Endothelial cell of umbilical vein (primary cell): ENCODE measurements around the gene AGPS. TPM values are rescaled to one million over a fixed set of nuclear protein-coding genes. Genes with fewer than 3 reads are reported as not detected.

Source experiments
- BruUV-seq: library from RNA; stranded (reverse); fragments of 400-500 nt; replicated peaks from 2 replicates; lab custom pipeline; 2021; lab: Mats Ljungman, UMichigan
- CTCF ChIA-PET: fragments of 300-600, 350-600 bp; sonication (Branson Sonifier 250); formaldehyde crosslinking; loops from one replicate; lab custom pipeline; 2021; ENCODE audit warnings: antibody characterized with exemption, inconsistent platforms; lab: Charles Lee
- POLR2A ChIA-PET: fragments of 300-600, 350-600 bp; sonication (Branson Sonifier 250); formaldehyde crosslinking; loops from one replicate; lab custom pipeline; 2021; ENCODE audit warnings: antibody characterized with exemption, inconsistent platforms; lab: Charles Lee
- DNase-seq: peaks from one replicate; pipeline ENCODE4 v3.0.0-alpha.2; 2011; ENCODE audit warnings: low read depth, low spot score
- FAIRE-seq: peaks from 2 replicates; lab custom pipeline; 2011; peaks lifted over from hg19 to GRCh38; lab: Jason Lieb, UNC
- H2AFZ ChIP-seq: 2 replicates; pipeline ENCODE4 v1.6.0; 2012; ENCODE audit warnings: low read depth, low read length, control low read depth, inconsistent platforms
- H3K27ac ChIP-seq: 2 replicates; pipeline ENCODE4 v1.5.1; 2011; ENCODE audit warnings: low read depth, mild to moderate bottlenecking, control low read depth, low read length, moderate library complexity; ENCODE audit not compliant: insufficient read depth
- H3K27me3 ChIP-seq, 2 experiments: 2 replicates each; pipeline versions ENCODE4 v1.6.0 to v1.6.1; 2011; ENCODE audit warnings: low read length in 2 of 2, mixed read lengths in 1 of 2; ENCODE audit not compliant: control insufficient read depth in 2 of 2, insufficient read depth in 2 of 2
- H3K36me3 ChIP-seq, 2 experiments: 2 replicates in 1 of 2; 3 replicates in 1 of 2; pipeline ENCODE4 v1.5.1; 2011; ENCODE audit warnings: low read length in 2 of 2, mild to moderate bottlenecking in 1 of 2, moderate library complexity in 1 of 2; ENCODE audit not compliant: control insufficient read depth in 2 of 2, insufficient read depth in 2 of 2; ENCODE audit errors: extremely low read depth in 1 of 2
- H3K4me1 ChIP-seq: 3 replicates; pipeline ENCODE4 v1.5.1; 2011; ENCODE audit warnings: mild to moderate bottlenecking, low read length; ENCODE audit not compliant: control insufficient read depth, insufficient read depth; ENCODE audit errors: extremely low read depth
- H3K4me2 ChIP-seq: 2 replicates; pipeline ENCODE4 v1.6.1; 2011; ENCODE audit warnings: low read length, control low read depth, mixed read lengths; ENCODE audit not compliant: insufficient read depth
- H3K4me3 ChIP-seq, 3 experiments: fragments of 200-600 bp in 1 of 3; sonication (generic), shearing (Covaris generic) in 1 of 3; replicated peaks in 1 of 3; 2 replicates each; pipeline ENCODE4 v1.5.1; 2011 to 2016; ENCODE audit warnings: control low read depth in 3 of 3, low read length in 3 of 3, mild to moderate bottlenecking in 2 of 3, inconsistent platforms in 1 of 3, low read depth in 1 of 3, moderate library complexity in 1 of 3; ENCODE audit not compliant: insufficient read depth in 1 of 3
- H3K79me2 ChIP-seq: 2 replicates; pipeline ENCODE4 v1.6.0; 2012; ENCODE audit warnings: low read length, inconsistent platforms; ENCODE audit not compliant: control insufficient read depth, insufficient read depth
- H3K9ac ChIP-seq: replicated peaks from 2 replicates; pipeline ENCODE3; 2011; ENCODE audit warnings: low read length, control low read depth; ENCODE audit not compliant: insufficient read depth; ENCODE audit errors: extremely low read depth
- H3K9me1 ChIP-seq: replicated peaks from 3 replicates; pipeline ENCODE4 v1.6.0; 2011; ENCODE audit warnings: mild to moderate bottlenecking, low read length; ENCODE audit not compliant: control insufficient read depth, insufficient read depth; ENCODE audit errors: extremely low read depth
- H3K9me3 ChIP-seq: replicated peaks from 2 replicates; pipeline ENCODE4 v1.5.1; 2012; ENCODE audit warnings: low read length, inconsistent platforms; ENCODE audit not compliant: control insufficient read depth, insufficient read depth
- H4K20me1 ChIP-seq: replicated peaks from 2 replicates; pipeline ENCODE3; 2011; ENCODE audit warnings: mild to moderate bottlenecking, low read length; ENCODE audit not compliant: control insufficient read depth, insufficient read depth; ENCODE audit errors: extremely low read depth
- CTCF ChIP-seq, 2 donors: IDR thresholded peaks; 1 replicate in 1 of 2; 2 replicates in 1 of 2; pipeline ENCODE4 v1.5.1; 2011; ENCODE audit warnings: low read length in 2 of 2, mild to moderate bottlenecking in 2 of 2, moderate library complexity in 2 of 2, control low read depth in 1 of 2, inconsistent platforms in 1 of 2, low read depth in 1 of 2; ENCODE audit not compliant: insufficient read depth in 1 of 2; ENCODE audit errors: extremely low read depth in 1 of 2
- EZH2 ChIP-seq: IDR thresholded peaks from 2 replicates; pipeline ENCODE4 v1.6.1; 2012; ENCODE audit warnings: borderline replicate concordance, low read depth, mild to moderate bottlenecking, moderate library complexity, low read length, inconsistent platforms; ENCODE audit not compliant: severe bottlenecking
- FOS ChIP-seq: IDR thresholded peaks from 2 replicates; pipeline ENCODE4 v1.6.1; 2011; ENCODE audit warnings: mild to moderate bottlenecking, low read length, moderate library complexity, borderline replicate concordance; ENCODE audit not compliant: insufficient read depth
- GATA2 ChIP-seq: IDR thresholded peaks from 2 replicates; pipeline ENCODE4 v1.7.0; 2011; ENCODE audit warnings: low read depth, mild to moderate bottlenecking, moderate library complexity, mixed read lengths, low read length; ENCODE audit not compliant: insufficient read length, insufficient read depth
- JUN ChIP-seq: IDR thresholded peaks from 2 replicates; pipeline ENCODE4 v1.6.1; 2011; ENCODE audit warnings: borderline replicate concordance, low read depth; ENCODE audit not compliant: insufficient read length, insufficient read depth
- MAX ChIP-seq: IDR thresholded peaks from 2 replicates; pipeline ENCODE4 v1.6.1; 2011; ENCODE audit not compliant: insufficient read depth, insufficient read length
- MYC ChIP-seq: IDR thresholded peaks from one replicate; pipeline ENCODE4 v1.6.1; 2011; ENCODE audit warnings: mild to moderate bottlenecking, low read depth, low read length
- POLR2A ChIP-seq: IDR thresholded peaks from 2 replicates; pipeline ENCODE4 v1.6.1; 2012; ENCODE audit warnings: low read depth, mild to moderate bottlenecking, control low read depth, low read length
- POLR2AphosphoS5 ChIP-seq: IDR thresholded peaks from 2 replicates; pipeline ENCODE4 v1.6.1; 2012; ENCODE audit warnings: low read depth, mild to moderate bottlenecking, control low read depth, low read length, moderate library complexity; ENCODE audit not compliant: insufficient read depth
- dilution Hi-C: fragments of 300-500 bp; cut with MboI; formaldehyde crosslinking; loops from one replicate; pipeline ENCODE4 v1.15.0; 2019; ENCODE audit warnings: low sequenced_read_pairs; ENCODE audit not compliant: extremely low pct_ligation_motif_present
- intact Hi-C: fragments of 100-400 bp; cut with micrococcal nuclease; formaldehyde crosslinking; loops from one replicate; pipeline ENCODE4 v1.10.0; 2022
- polyA plus RNA-seq, 4 experiments: library from polyadenylated mRNA; depleted of rRNA in 3 of 4; stranded (reverse) in 3 of 4; unstranded in 1 of 4; fragments of >200 nt; gene quantifications; 2 replicates each; pipeline versions ENCODE4 v1.2.1 to v1.2.3, GENCODE V29; 2011 to 2012; ENCODE audit warnings: missing spikeins in 1 of 4
- total RNA-seq: library from RNA; stranded (reverse); gene quantifications from 2 replicates; pipeline ENCODE4 v1.2.3, GENCODE V29; 2021

AGPS gene
- total and polyA plus RNA-seq, 2 donors (not counting 3 experiments of a cell fraction or from before 2014, with no cell fraction given) = 10.1 to 96.5 TPM

- peak overlapping the region; percentile 88 for H3K4me2 ChIP-seq
- no peaks in the 10 kb centered on the region for H3K9me1 ChIP-seq
- TSS peak; percentile 60 for BruUV-seq
- peak overlapping the region; percentile 93 for H2AFZ ChIP-seq
- no peaks in the 10 kb centered on the region for H4K20me1 ChIP-seq
- DNase-seq = no peak
- intact Hi-C loops = loop anchor here (1.0 to 10.0 kb wide), 7 partner anchors 65 to 389 kb away; partner anchors contain the start of gene AGPS
- peak; percentile 18 for FAIRE-seq
- H3K27ac ChIP-seq = peak overlapping the region; percentile 91
- peaks cover 34% of the 10 kb centered on the region for H3K4me1 ChIP-seq
- no peak for TF ChIP-seq JUN
- no peak for TF ChIP-seq GATA2
- TF ChIP-seq POLR2AphosphoS5 = no peak
- no peak for TF ChIP-seq EZH2
- no peak for TF ChIP-seq POLR2A
- no peak for TF ChIP-seq FOS
- no peak for TF ChIP-seq CTCF (IDR thresholded peaks at IDR 0.05; ENCODE audit: extremely low read depth in 1 of 2, insufficient read depth in 1 of 2, low read depth in 1 of 2, low read length in 2 of 2)
- no peak for TF ChIP-seq MAX
- no peak for TF ChIP-seq MYC
- peak overlapping the region; percentile 57 to 93 (median 84) for H3K4me3 ChIP-seq
- CTCF ChIA-PET = no interaction called here
- peak overlapping the region; percentile 96 for H3K9ac ChIP-seq
- H3K36me3 ChIP-seq = no peaks in the 10 kb centered on the region
- H3K79me2 ChIP-seq = no peaks in the 10 kb centered on the region
- H3K9me3 ChIP-seq = no peaks in the 10 kb centered on the region
- POLR2A ChIA-PET = no interaction called here
- no peaks in the 10 kb centered on the region for H3K27me3 ChIP-seq
- dilution Hi-C loops = no loop called here
Measured at GRCh38 chr2:177553176-177553884, 160.8 kb downstream of the AGPS start.
